MCF 10A (cell line): ENCODE measurements around the gene ITPRIPL1. TPM values are rescaled to one million over a fixed set of nuclear protein-coding genes. Genes with fewer than 3 reads are reported as not detected.

Source experiments
- BruUV-seq: library from RNA; stranded (reverse); fragments of 400-500 nt; replicated peaks from 2 replicates; lab custom pipeline; 2021; lab: Mats Ljungman, UMichigan
- CTCF ChIA-PET: fragments of 300-600 bp; sonication (Branson Sonifier 250); formaldehyde crosslinking; extraction: SDS; loops from one replicate; lab custom pipeline; 2021; ENCODE audit warnings: antibody characterized with exemption, inconsistent platforms; lab: Yijun Ruan, JAX
- POLR2A ChIA-PET: fragments of 300-600, 350-650 bp; sonication (Branson Sonifier 250); formaldehyde crosslinking; extraction: SDS; loops from one replicate; lab custom pipeline; 2020; ENCODE audit warnings: antibody characterized with exemption, inconsistent platforms; lab: Yijun Ruan, JAX
- DNase-seq: peaks from one replicate; pipeline ENCODE4 v3.0.0-alpha.2; 2018; ENCODE audit not compliant: unreplicated experiment
- H3K27ac Mint-ChIP-seq: one replicate; pipeline ENCODE4 v1.8.0; 2022; ENCODE audit warnings: mild to moderate bottlenecking, low read depth, mixed read lengths; ENCODE audit not compliant: unreplicated experiment
- H3K27me3 Mint-ChIP-seq: one replicate; pipeline ENCODE4 v1.8.0; 2022; ENCODE audit warnings: mixed read lengths; ENCODE audit not compliant: insufficient read depth, unreplicated experiment
- H3K36me3 Mint-ChIP-seq: one replicate; pipeline ENCODE4 v1.8.0; 2022; ENCODE audit warnings: mild to moderate bottlenecking, moderate library complexity, mixed read lengths; ENCODE audit not compliant: insufficient read depth, unreplicated experiment
- H3K4me1 Mint-ChIP-seq: one replicate; pipeline ENCODE4 v1.8.0; 2022; ENCODE audit warnings: mixed read lengths; ENCODE audit not compliant: insufficient read depth, unreplicated experiment
- H3K4me3 Mint-ChIP-seq: one replicate; pipeline ENCODE4 v1.8.0; 2022; ENCODE audit warnings: mild to moderate bottlenecking, moderate library complexity, mixed read lengths; ENCODE audit not compliant: unreplicated experiment
- H3K9me3 Mint-ChIP-seq: one replicate; pipeline ENCODE4 v1.8.0; 2022; ENCODE audit warnings: mixed read lengths; ENCODE audit not compliant: unreplicated experiment
- CTCF ChIP-seq: fragments of 200-600 bp; IDR thresholded peaks from one replicate; pipeline ENCODE4 v1.8.0; 2022; ENCODE audit warnings: antibody characterized with exemption, mild to moderate bottlenecking; ENCODE audit not compliant: unreplicated experiment
- intact Hi-C: fragments of 100-400 bp; cut with micrococcal nuclease; formaldehyde crosslinking; loops from 2 replicates; pipeline ENCODE4 v1.14.1; 2022
- total RNA-seq: library from RNA; stranded (reverse); gene quantifications from 2 replicates; pipeline ENCODE4 v1.2.3, GENCODE V29; 2022

Gene ITPRIPL1
- total RNA-seq, 1 experiment from 2014 or later = not detected

DNA sequence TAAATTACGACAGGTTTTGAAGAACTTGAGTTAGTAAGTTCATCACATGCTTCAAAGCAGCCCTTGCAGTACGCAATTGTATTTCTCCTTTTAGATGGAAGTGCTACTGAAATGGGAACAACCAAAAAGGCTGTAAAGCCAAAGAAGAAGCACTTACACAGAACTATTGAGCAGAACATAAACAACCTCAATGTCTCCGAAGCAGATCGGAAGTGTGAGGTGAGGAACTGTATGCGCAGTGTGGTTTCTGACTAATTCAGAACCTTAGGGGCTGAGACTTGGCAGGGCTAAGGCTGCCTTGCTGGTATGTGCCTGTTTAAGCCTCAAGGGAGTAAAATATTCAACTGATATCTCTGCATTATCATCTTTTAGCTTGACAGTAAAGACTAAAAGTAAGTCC lies 18.9 kb downstream of the ITPRIPL1 start:
- Mint-ChIP-seq H3K4me1 (peaks cover 6% of the 10 kb centered on the region), H3K27me3 (no peaks in the 10 kb centered on the region), H3K9me3 (no peaks in the 10 kb centered on the region), H3K4me3 (no peak overlapping the region), H3K27ac (no peak overlapping the region), H3K36me3 (peaks cover 7% of the 10 kb centered on the region)
- ChIA-PET POLR2A (no interaction called here), CTCF (interaction anchor here (0.6 to 0.8 kb wide), 2 partner anchors 10 to 44 kb away, joined by 3 to 4 read pairs; no protein-coding TSS in a partner anchor)
- no peak for DNase-seq
- no peak for TF ChIP-seq CTCF
- no TSS peak for BruUV-seq
- intact Hi-C loops = no loop called here

GRCh38 chr2:96345438-96345837 lies 20.3 kb downstream of the ITPRIPL1 start:
- BruUV-seq = no TSS peak
- H3K9me3 Mint-ChIP-seq = no peaks in the 10 kb centered on the region
- intact Hi-C loops = no loop called here
- H3K4me1 Mint-ChIP-seq = no peaks in the 10 kb centered on the region
- no peak overlapping the region for H3K4me3 Mint-ChIP-seq
- POLR2A ChIA-PET = interaction anchor here (0.8 kb wide), 1 partner anchor 10 kb away, joined by 5 read pairs; the partner anchor contains the start of gene NCAPH
- no peak for TF ChIP-seq CTCF
- CTCF ChIA-PET = interaction anchor here (0.6 to 1.5 kb wide), 5 partner anchors 9 to 411 kb away, joined by 3 to 5 read pairs (median 3); no protein-coding TSS in a partner anchor
- DNase-seq = no peak
- no peak overlapping the region for H3K27ac Mint-ChIP-seq
- H3K27me3 Mint-ChIP-seq = no peaks in the 10 kb centered on the region
- H3K36me3 Mint-ChIP-seq = peaks cover 19% of the 10 kb centered on the region

DNA sequence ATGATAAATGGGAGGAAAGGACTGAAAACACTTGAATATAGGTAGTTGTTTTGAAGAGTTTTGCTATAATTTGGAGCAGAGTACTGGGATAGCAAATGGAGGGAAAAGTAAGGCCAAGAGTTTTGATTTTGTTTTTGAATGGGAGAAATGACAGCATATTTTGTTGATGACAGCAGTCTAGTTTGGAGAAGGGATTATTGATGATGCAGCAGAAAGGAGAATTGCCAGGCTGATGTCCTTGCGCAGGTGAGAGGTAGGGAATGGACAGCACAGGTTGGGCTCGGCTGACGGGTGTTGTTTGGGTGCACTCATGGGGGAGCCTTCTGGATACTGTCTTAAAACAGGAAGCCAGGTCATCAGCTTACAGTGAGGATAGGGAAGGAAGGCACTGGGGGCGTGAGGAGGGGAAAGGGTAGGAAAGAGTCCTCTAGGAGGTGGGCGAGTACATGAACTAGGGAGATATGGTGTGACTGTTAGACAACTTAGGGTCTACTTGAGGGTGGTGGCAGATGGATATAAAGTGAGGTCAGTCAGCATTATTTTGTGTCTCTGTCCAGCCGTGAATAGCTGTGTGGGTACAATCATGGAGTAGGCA lies 20.8 kb downstream of the ITPRIPL1 start:
- CTCF ChIA-PET = interaction anchor here (0.6 to 1.5 kb wide), 4 partner anchors 9 to 102 kb away, joined by 3 to 5 read pairs (median 3); no protein-coding TSS in a partner anchor
- H3K36me3 Mint-ChIP-seq = peaks cover 20% of the 10 kb centered on the region
- H3K4me3 Mint-ChIP-seq = no peak overlapping the region
- POLR2A ChIA-PET = no interaction called here
- no peak for DNase-seq
- no peak for TF ChIP-seq CTCF
- H3K27me3 Mint-ChIP-seq = no peaks in the 10 kb centered on the region
- no peaks in the 10 kb centered on the region for H3K4me1 Mint-ChIP-seq
- BruUV-seq = no TSS peak
- H3K27ac Mint-ChIP-seq = no peak overlapping the region
- intact Hi-C loops = no loop called here
- H3K9me3 Mint-ChIP-seq = no peaks in the 10 kb centered on the region

- POLR2A ChIA-PET = no interaction called here
- Mint-ChIP-seq H3K36me3 (peaks cover 29% of the 10 kb centered on the region), H3K27ac (no peak overlapping the region), H3K9me3 (no peaks in the 10 kb centered on the region), H3K4me3 (no peak overlapping the region), H3K4me1 (no peaks in the 10 kb centered on the region), H3K27me3 (no peaks in the 10 kb centered on the region)
- no peak for TF ChIP-seq CTCF
- intact Hi-C loops = no loop called here
- no TSS peak for BruUV-seq
- CTCF ChIA-PET = no interaction called here
- no peak for DNase-seq
Measured at GRCh38 chr2:96347395-96347794, 22.3 kb downstream of the ITPRIPL1 start.
